ENCODE measurements around the gene PHB1.
"Not testable (repeated sequence)": the region's sequence is repeated elsewhere in the genome, so short reads cannot be mapped to it uniquely, and the experiment has no call there.

PHB1 gene

GRCh38 chr17:49378311-49378710, 36.4 kb downstream of the PHB1 start:
- no peak for DNase-seq (ENCODE audit: low spot score)

- no peak for DNase-seq (ENCODE audit: low spot score)
Measured at GRCh38 chr17:49375544-49375943, 39.1 kb downstream of the PHB1 start.

GRCh38 chr17:49373115-49373514, 41.6 kb downstream of the PHB1 start:
- no peak for DNase-seq (ENCODE audit: low spot score)

GRCh38 chr17:49372425-49372824, 42.3 kb downstream of the PHB1 start:
- no peak for DNase-seq (ENCODE audit: low spot score)

- no peak for DNase-seq (ENCODE audit: low spot score)
Measured at GRCh38 chr17:49370971-49371834, 43.5 kb downstream of the PHB1 start.

GRCh38 chr17:49369760-49370159, 44.9 kb downstream of the PHB1 start:
- DNase-seq (ENCODE audit: low spot score), result no peak

- DNase-seq (ENCODE audit: low spot score), result no peak
Measured at GRCh38 chr17:49369089-49369488, 45.6 kb downstream of the PHB1 start.

GRCh38 chr17:49365667-49366066, 49.0 kb downstream of the PHB1 start:
- peak; percentile 59 for DNase-seq (ENCODE audit: low spot score)

GRCh38 chr17:49365126-49365525, 49.6 kb downstream of the PHB1 start:
- DNase-seq (ENCODE audit: low spot score), result not testable (repeated sequence)

GRCh38 chr17:49364119-49364518, 50.6 kb downstream of the PHB1 start:
- no peak for DNase-seq (ENCODE audit: low spot score)

GRCh38 chr17:49363251-49363650, 51.4 kb downstream of the PHB1 start:
- DNase-seq (ENCODE audit: low spot score), result no peak

GRCh38 chr17:49362723-49363117, 52.0 kb downstream of the PHB1 start:
- DNase-seq (ENCODE audit: low spot score), result no peak

- peak; percentile 92 for DNase-seq (ENCODE audit: low spot score)
Measured at GRCh38 chr17:49361902-49362722, 52.6 kb downstream of the PHB1 start, which contains the start of gene ZNF652. Gene ZNF652, minus strand, starts transcription at chr17:49362250. Its CDS starts 44,525 bp downstream, at chr17:49317725.

- peak; percentile 73 for DNase-seq (ENCODE audit: low spot score)
Measured at GRCh38 chr17:49361129-49361901, 53.4 kb downstream of the PHB1 start.

- DNase-seq (ENCODE audit: low spot score), result no peak
Measured at GRCh38 chr17:49360796-49361128, 53.9 kb downstream of the PHB1 start.

GRCh38 chr17:49359990-49360795, 54.5 kb downstream of the PHB1 start:
- DNase-seq (ENCODE audit: low spot score), result peak; percentile 27

GRCh38 chr17:49358641-49359247, 55.9 kb downstream of the PHB1 start:
- no peak for DNase-seq (ENCODE audit: low spot score)

- DNase-seq (ENCODE audit: low spot score), result no peak
Measured at GRCh38 chr17:49357516-49357915, 57.2 kb downstream of the PHB1 start.

- no peak for DNase-seq (ENCODE audit: low spot score)
Measured at GRCh38 chr17:49356320-49356719, 58.4 kb downstream of the PHB1 start.
